ELF-1 (cell line): Measurements from ENCODE around the gene C14orf119.

Experiments used
- DNase-seq: peaks from one replicate; pipeline ENCODE4 v3.0.0-alpha.2; 2016; ENCODE audit warnings: low read depth, low spot score

Gene C14orf119

GRCh38 chr14:23060536-23061260 is 34.6 kb upstream of the C14orf119 start:
- no peak for DNase-seq

GRCh38 chr14:23062002-23062401 is 33.3 kb upstream of the C14orf119 start:
- DNase-seq, result peak; percentile 81

GRCh38 chr14:23063601-23064000 is 31.7 kb upstream of the C14orf119 start:
- DNase-seq, result no peak

GRCh38 chr14:23066368-23066767 is 28.9 kb upstream of the C14orf119 start:
- no peak for DNase-seq

GRCh38 chr14:23066855-23067744 is 28.2 kb upstream of the C14orf119 start:
- no peak for DNase-seq

- no peak for DNase-seq
Measured at GRCh38 chr14:23067847-23068788, 27.2 kb upstream of the C14orf119 start.

GRCh38 chr14:23068789-23069412 is 26.4 kb upstream of the C14orf119 start:
- peak; percentile 98 for DNase-seq

- no peak for DNase-seq
Measured at GRCh38 chr14:23069413-23069806, 25.9 kb upstream of the C14orf119 start.

- DNase-seq, result peak; percentile 58
Measured at GRCh38 chr14:23070262-23071129, 24.8 kb upstream of the C14orf119 start.

GRCh38 chr14:23071244-23071920 is 23.9 kb upstream of the C14orf119 start:
- peak; percentile 97 for DNase-seq

- DNase-seq, result peak; percentile 82
Measured at GRCh38 chr14:23071921-23072539, 23.3 kb upstream of the C14orf119 start.

- no peak for DNase-seq
Measured at GRCh38 chr14:23074906-23075305, 20.4 kb upstream of the C14orf119 start.

- DNase-seq, result no peak
Measured at GRCh38 chr14:23076785-23077408, 18.4 kb upstream of the C14orf119 start.

- no peak for DNase-seq
Measured at GRCh38 chr14:23077962-23078361, 17.3 kb upstream of the C14orf119 start.

GRCh38 chr14:23078692-23079116 is 16.6 kb upstream of the C14orf119 start:
- DNase-seq, result peak; percentile 65

GRCh38 chr14:23079716-23080115 is 15.6 kb upstream of the C14orf119 start:
- DNase-seq, result no peak

- DNase-seq, result no peak
Measured at GRCh38 chr14:23080474-23080873, 14.8 kb upstream of the C14orf119 start.

GRCh38 chr14:23085458-23085857 is 9.8 kb upstream of the C14orf119 start:
- DNase-seq, result no peak

GRCh38 chr14:23086565-23086964 is 8.7 kb upstream of the C14orf119 start:
- no peak for DNase-seq
